H1 (cell line): Measurements from ENCODE around the gene COL25A1. TPM values are rescaled to one million over a fixed set of nuclear protein-coding genes. Genes with fewer than 3 reads are reported as not detected.
A peak's percentile ranks its signal among the peaks of the same experiment; 100 is the strongest.

Experiments
- CTCF ChIA-PET: fragments of 300-600 bp; sonication (Branson Sonifier 250); formaldehyde crosslinking; loops from one replicate; lab custom pipeline; 2021; ENCODE audit not compliant: partially characterized antibody; lab: Charles Lee
- POLR2A ChIA-PET: fragments of 300-600 bp; sonication (Branson Sonifier 250); formaldehyde crosslinking; loops from one replicate; lab custom pipeline; 2021; ENCODE audit warnings: inconsistent platforms; ENCODE audit not compliant: partially characterized antibody; lab: Charles Lee
- DNase-seq, 2 experiments: peaks; one replicate each; pipeline versions ENCODE4 v3.0.0 to v3.0.0-alpha.2; 2010 to 2022; ENCODE audit warnings: low spot score in 2 of 2, low read depth in 1 of 2, mixed read lengths in 1 of 2
- FAIRE-seq: peaks from 2 replicates; lab custom pipeline; 2011; peaks lifted over from hg19 to GRCh38; lab: Jason Lieb, UNC
- H2AFZ ChIP-seq: 2 replicates; pipeline ENCODE4 v1.8.1; 2012; ENCODE audit warnings: low read length, inconsistent platforms
- H2AK5ac ChIP-seq: 2 replicates; pipeline ENCODE4 v1.6.1; 2013; ENCODE audit warnings: low read depth, low read length
- H2BK120ac ChIP-seq: replicated peaks from 2 replicates; pipeline ENCODE3; 2013; ENCODE audit warnings: low read depth, low read length, inconsistent platforms
- H2BK12ac ChIP-seq: 2 replicates; pipeline ENCODE4 v1.6.1; 2013; ENCODE audit warnings: low read depth, low read length
- H2BK15ac ChIP-seq: 2 replicates; pipeline ENCODE4 v1.6.1; 2013; ENCODE audit warnings: low read length
- H2BK20ac ChIP-seq: 2 replicates; pipeline ENCODE4 v1.6.1; 2013; ENCODE audit warnings: low read length
- H2BK5ac ChIP-seq: 2 replicates; pipeline ENCODE4 v1.6.1; 2013; ENCODE audit warnings: low read depth, low read length
- H3K14ac ChIP-seq: 2 replicates; pipeline ENCODE4 v1.6.1; 2013; ENCODE audit warnings: inconsistent platforms; ENCODE audit not compliant: insufficient read length
- H3K18ac ChIP-seq: 2 replicates; pipeline ENCODE4 v1.6.1; 2013; ENCODE audit warnings: low read length; ENCODE audit errors: extremely low read depth
- H3K23ac ChIP-seq: 2 replicates; pipeline ENCODE4 v1.6.1; 2013; ENCODE audit warnings: inconsistent platforms; ENCODE audit not compliant: insufficient read length
- H3K23me2 ChIP-seq: 2 replicates; pipeline ENCODE4 v1.6.1; 2013; ENCODE audit warnings: low read depth, low read length
- H3K27ac ChIP-seq: 2 replicates; pipeline ENCODE4 v1.6.1; 2011; ENCODE audit warnings: low read depth, low read length, inconsistent platforms
- H3K27me3 ChIP-seq, 4 experiments: replicated peaks in 1 of 4; 1 replicate in 1 of 4; 2 replicates in 3 of 4; pipeline versions ENCODE4 v1.6.1 to v1.8.1; 2011 to 2013; ENCODE audit warnings: low read length in 3 of 4, mild to moderate bottlenecking in 3 of 4, inconsistent platforms in 2 of 4, mixed read lengths in 2 of 4, moderate library complexity in 1 of 4; ENCODE audit not compliant: control insufficient read depth in 3 of 4, insufficient read depth in 3 of 4; ENCODE audit errors: extremely low read depth in 1 of 4
- H3K36me3 ChIP-seq, 4 experiments: 2 replicates each; pipeline versions ENCODE4 v1.6.1 to v1.8.1; 2011 to 2013; ENCODE audit warnings: mild to moderate bottlenecking in 4 of 4, low read length in 3 of 4, moderate library complexity in 2 of 4, control low read depth in 1 of 4, inconsistent platforms in 1 of 4; ENCODE audit not compliant: insufficient read depth in 4 of 4, control insufficient read depth in 2 of 4
- H3K4ac ChIP-seq: replicated peaks from 2 replicates; pipeline ENCODE3; 2013; ENCODE audit warnings: low read length, low read depth, mixed read lengths, inconsistent platforms; ENCODE audit not compliant: insufficient read length
- H3K4me1 ChIP-seq, 4 experiments: replicated peaks in 1 of 4; 1 replicate in 1 of 4; 2 replicates in 3 of 4; pipeline versions ENCODE4 v1.6.1 to v1.8.1; 2011 to 2013; ENCODE audit warnings: low read length in 3 of 4, inconsistent platforms in 2 of 4, mixed read lengths in 1 of 4; ENCODE audit not compliant: insufficient read depth in 4 of 4, control insufficient read depth in 3 of 4
- H3K4me2 ChIP-seq, 2 experiments: 2 replicates each; pipeline versions ENCODE4 v1.6.1 to v1.8.1; 2011 to 2013; ENCODE audit warnings: low read depth in 2 of 2, low read length in 2 of 2, control low read depth in 1 of 2, inconsistent platforms in 1 of 2, mild to moderate bottlenecking in 1 of 2; ENCODE audit not compliant: insufficient read depth in 1 of 2
- H3K4me3 ChIP-seq, 4 experiments: fragments of 200-600, 300-600 bp in 1 of 4; sonication (generic), shearing (Covaris generic), sonication (Bioruptor Twin) in 1 of 4; 2 replicates each; pipeline versions ENCODE4 v1.5.1 to v1.8.1; 2011 to 2016; ENCODE audit warnings: low read length in 4 of 4, low read depth in 3 of 4, control low read depth in 2 of 4, inconsistent platforms in 2 of 4, mild to moderate bottlenecking in 2 of 4, mixed read lengths in 1 of 4, moderate library complexity in 1 of 4; ENCODE audit not compliant: insufficient read depth in 2 of 4; ENCODE audit errors: extremely low read depth in 1 of 4
- H3K56ac ChIP-seq: replicated peaks from 2 replicates; pipeline ENCODE3; 2013; ENCODE audit warnings: low read depth, mild to moderate bottlenecking, mixed read lengths, low read length, inconsistent platforms; ENCODE audit not compliant: insufficient read length
- H3K79me1 ChIP-seq: 2 replicates; pipeline ENCODE4 v1.6.1; 2013; ENCODE audit warnings: low read depth, low read length, control low read depth
- H3K79me2 ChIP-seq, 2 experiments: 2 replicates each; pipeline versions ENCODE4 v1.6.1 to v1.8.1; 2012 to 2013; ENCODE audit warnings: low read length in 2 of 2, mild to moderate bottlenecking in 2 of 2, inconsistent platforms in 1 of 2; ENCODE audit not compliant: insufficient read depth in 2 of 2, control insufficient read depth in 1 of 2
- H3K9ac ChIP-seq, 4 experiments: replicated peaks in 1 of 4; 1 replicate in 1 of 4; 2 replicates in 3 of 4; pipeline versions ENCODE4 v1.6.1 to v1.8.1; 2011 to 2013; ENCODE audit warnings: low read depth in 3 of 4, low read length in 3 of 4, control low read depth in 2 of 4, mild to moderate bottlenecking in 2 of 4, moderate library complexity in 2 of 4, inconsistent platforms in 1 of 4; ENCODE audit errors: extremely low read depth in 1 of 4
- H3K9me3 ChIP-seq, 2 experiments: 2 replicates each; pipeline versions ENCODE4 v1.6.1 to v1.8.1; 2012 to 2013; ENCODE audit warnings: mild to moderate bottlenecking in 2 of 2, moderate library complexity in 2 of 2, control low read depth in 1 of 2, inconsistent platforms in 1 of 2, low read depth in 1 of 2, low read length in 1 of 2, mixed read lengths in 1 of 2; ENCODE audit not compliant: insufficient read depth in 2 of 2
- H4K20me1 ChIP-seq, 2 experiments: replicated peaks in 1 of 2; 2 replicates each; pipeline versions ENCODE3 to v1.8.1; 2011 to 2013; ENCODE audit warnings: inconsistent platforms in 2 of 2, low read length in 2 of 2, mild to moderate bottlenecking in 1 of 2; ENCODE audit not compliant: insufficient read depth in 2 of 2, control insufficient read depth in 1 of 2
- H4K5ac ChIP-seq: 2 replicates; pipeline ENCODE4 v1.6.1; 2013; ENCODE audit warnings: low read length, low read depth, mixed read lengths, inconsistent platforms; ENCODE audit not compliant: insufficient read length
- H4K8ac ChIP-seq: 2 replicates; pipeline ENCODE4 v1.8.0; 2013; ENCODE audit warnings: mild to moderate bottlenecking, moderate library complexity, low read length, inconsistent platforms; ENCODE audit not compliant: insufficient read depth; ENCODE audit errors: extremely low read depth
- H4K91ac ChIP-seq: replicated peaks from 2 replicates; pipeline ENCODE3; 2013; ENCODE audit warnings: low read length, mixed read lengths, inconsistent platforms; ENCODE audit not compliant: insufficient read length
- ASH2L ChIP-seq: fragments of 200-600, 300-600 bp; sonication (generic); IDR thresholded peaks from one replicate; pipeline ENCODE4 v1.7.1; 2017; ENCODE audit warnings: low read length
- BRCA1 ChIP-seq: IDR thresholded peaks from 2 replicates; pipeline ENCODE4 v1.6.1; 2012; ENCODE audit warnings: low read depth, low read length, improper control_type of control experiment
- CEBPB ChIP-seq: IDR thresholded peaks from 2 replicates; pipeline ENCODE4 v1.6.1; 2012; ENCODE audit warnings: low read depth, low read length
- EGR1 ChIP-seq: IDR thresholded peaks from 2 replicates; pipeline ENCODE4 v1.6.1; 2011; ENCODE audit warnings: low read depth, low read length, borderline replicate concordance
- FOSL1 ChIP-seq: IDR thresholded peaks from 2 replicates; pipeline ENCODE4 v1.6.1; 2011; ENCODE audit warnings: mild to moderate bottlenecking, low read depth, low read length, moderate library complexity; ENCODE audit not compliant: insufficient read depth
- GTF2F1 ChIP-seq: IDR thresholded peaks from 2 replicates; pipeline ENCODE4 v1.6.1; 2012; ENCODE audit warnings: low read depth, low read length, improper control_type of control experiment, borderline replicate concordance
- KDM1A ChIP-seq: fragments of 200-600, 300-600 bp; sonication (generic); IDR thresholded peaks from 2 replicates; pipeline ENCODE4 v1.7.1; 2016; ENCODE audit warnings: mild to moderate bottlenecking, low read length, borderline replicate concordance
- MAFK ChIP-seq: IDR thresholded peaks from 2 replicates; pipeline ENCODE4 v1.6.1; 2012; ENCODE audit warnings: low read depth, mild to moderate bottlenecking, improper control_type of control experiment, low read length
- NANOG ChIP-seq: IDR thresholded peaks from 2 replicates; pipeline ENCODE4 v1.6.1; 2011; ENCODE audit warnings: low read length, low read depth, mild to moderate bottlenecking, inconsistent platforms; ENCODE audit not compliant: insufficient read depth, poor library complexity, severe bottlenecking
- RAD21 ChIP-seq, 2 experiments: IDR thresholded peaks in 1 of 2; conservative IDR thresholded peaks in 1 of 2; 2 replicates each; pipeline ENCODE4 v1.6.1; 2011; ENCODE audit warnings: low read depth in 2 of 2, low read length in 2 of 2, improper control_type of control experiment in 1 of 2, inconsistent platforms in 1 of 2, mild to moderate bottlenecking in 1 of 2, moderate library complexity in 1 of 2
- RXRA ChIP-seq: IDR thresholded peaks from 2 replicates; pipeline ENCODE4 v1.6.1; 2011; ENCODE audit warnings: low read depth, mild to moderate bottlenecking, low read length, moderate library complexity; ENCODE audit not compliant: insufficient read depth
- SP2 ChIP-seq: IDR thresholded peaks from 2 replicates; pipeline ENCODE4 v1.6.1; 2012; ENCODE audit warnings: mild to moderate bottlenecking, low read length, inconsistent platforms
- SRF ChIP-seq: IDR thresholded peaks from 2 replicates; pipeline ENCODE4 v1.6.1; 2011; ENCODE audit warnings: mild to moderate bottlenecking, low read depth, low read length, moderate library complexity
- TAF1 ChIP-seq: IDR thresholded peaks from 2 replicates; pipeline ENCODE4 v1.6.1; 2011; ENCODE audit warnings: mild to moderate bottlenecking, low read depth, low read length
- WGBS, 2 experiments: shearing (Covaris generic) in 1 of 2; methylation state at CpG; one replicate each; pipeline versions ENCODE4 v1.1.6 to v1.1.7; 2013 to 2015; ENCODE audit warnings: low lambda C conversion rate in 2 of 2, mixed read lengths in 2 of 2, inconsistent platforms in 1 of 2, low coverage in 1 of 2, missing lambda C conversion rate in 1 of 2; ENCODE audit not compliant: insufficient replicate concordance in 2 of 2, insufficient coverage in 1 of 2, insufficient read length in 1 of 2; ENCODE audit errors: extremely low coverage in 1 of 2, missing lambda C conversion rate in 1 of 2; 5-methylcytosine and 5-hydroxymethylcytosine counted together
- polyA plus RNA-seq, 7 experiments: library from polyadenylated mRNA; depleted of rRNA in 3 of 7; stranded (reverse) in 5 of 7; unstranded in 2 of 7; fragments of >200 nt in 5 of 7; fragments of 200-250 nt in 2 of 7; gene quantifications; 1 replicate in 5 of 7; 2 replicates in 1 of 7; 4 replicates in 1 of 7; pipeline versions ENCODE4 v1.2.1 to v1.2.3, GENCODE V29; 2011 to 2013; ENCODE audit warnings: missing spikeins in 2 of 7, mixed read lengths in 2 of 7
- total RNA-seq: library from RNA; stranded (reverse); fragmentation: NEBNext Ultra II Directional; extraction: Animal tissue kit (Norgen Biotek cat#: 25700); gene quantifications from 2 replicates; pipeline ENCODE4 v1.2.1, GENCODE V29; 2021

The COL25A1 gene
- total and polyA plus RNA-seq, 2 of the 8 experiments (the other 6 are each of a cell fraction or from before 2014, with no cell fraction given) = 1.1 to 8.3 TPM

- Histone ChIP-seq H3K4me2 (no peak overlapping the region), H2BK12ac (no peak overlapping the region), H3K23me2 (no peaks in the 10 kb centered on the region), H3K4me3 (no peak overlapping the region), H3K4ac (no peak overlapping the region), H3K36me3 (no peaks in the 10 kb centered on the region), H2AFZ (no peak overlapping the region), H3K23ac (no peak overlapping the region), H3K79me2 (no peaks in the 10 kb centered on the region), H2AK5ac (no peak overlapping the region), H3K56ac (no peak overlapping the region), H3K27me3 (no peaks in the 10 kb centered on the region), H3K9ac (no peak overlapping the region), H2BK15ac (no peak overlapping the region), H4K20me1 (no peaks in the 10 kb centered on the region), H3K4me1 (no peaks in the 10 kb centered on the region), H4K8ac (no peak overlapping the region), H2BK120ac (no peak overlapping the region), H2BK20ac (no peak overlapping the region), H3K14ac (no peak overlapping the region), H2BK5ac (no peak overlapping the region), H4K5ac (no peak overlapping the region), H3K9me3 (no peaks in the 10 kb centered on the region), H3K18ac (no peak overlapping the region), H4K91ac (no peak overlapping the region), H3K79me1 (no peaks in the 10 kb centered on the region), H3K27ac (no peak overlapping the region)
- CTCF ChIA-PET = interaction anchor here (0.8 kb wide), 1 partner anchor 226 kb away, joined by 3 read pairs; no protein-coding TSS in a partner anchor
- DNase-seq (no peak), FAIRE-seq (peak; percentile 7)
- POLR2A ChIA-PET = no interaction called here
- WGBS, 2 experiments = 89% methylated on average over 4 of the region's 4 CpGs; no CpG with 5 or more reads in 1 of the 2 experiments
- TF ChIP-seq TAF1 (no peak), FOSL1 (no peak), KDM1A (no peak), RAD21 (IDR thresholded peaks at IDR 0.05 in 1 of 2, conservative IDR thresholded peaks at IDR 0.05 in 1 of 2; ENCODE audit: low read depth in 2 of 2, low read length in 2 of 2) (no peak), BRCA1 (no peak), CEBPB (no peak), ASH2L (no peak), GTF2F1 (no peak), SP2 (no peak), MAFK (no peak), EGR1 (no peak), SRF (no peak), NANOG (no peak), RXRA (no peak)
These were observed 234.8 kb downstream of the COL25A1 start for GRCh38 chr4:109067508-109068235.
